ENCODE measurements around the gene FILIP1L. TPM values are rescaled to one million over a fixed set of nuclear protein-coding genes. Genes with fewer than 3 reads are reported as not detected.
A peak's percentile ranks its signal among the peaks of the same experiment; 100 is the strongest.

Gene FILIP1L
- total and polyA plus RNA-seq, 7 donors, result 9.2 to 274 (median 78.5) TPM

- no peaks in the 10 kb centered on the region for H3K9me3 ChIP-seq
- peaks cover 68% of the 10 kb centered on the region for H3K4me1 ChIP-seq
- H3K27me3 ChIP-seq (ENCODE audit: insufficient read depth in 3 of 3, low read length in 2 of 3), result no peaks in the 10 kb centered on the region
- H3K36me3 ChIP-seq (ENCODE audit: insufficient read depth in 1 of 2, low read depth in 1 of 2), result no peaks in the 10 kb centered on the region
- DNase-seq, result no peak
- whole genome bisulfite sequencing, 3 donors, result 88 to 93% (median 89%) methylated on average over 1 of the region's 1 CpG
- no peak overlapping the region for H3K4me3 ChIP-seq
- H3K27ac ChIP-seq, result peak overlapping the region; percentile 50
- no peak for ATAC-seq
- TF ChIP-seq CTCF (IDR thresholded peaks at IDR 0.05), result no peak
- intact Hi-C loops (cut with DNase I), result no loop called here
Observed at GRCh38 chr3:99941211-99941610, 173.1 kb downstream of the FILIP1L start.

GRCh38 chr3:99940350-99940749, 174.0 kb downstream of the FILIP1L start:
- no peaks in the 10 kb centered on the region for H3K36me3 ChIP-seq (ENCODE audit: insufficient read depth in 1 of 2, low read depth in 1 of 2)
- H3K9me3 ChIP-seq, result no peaks in the 10 kb centered on the region
- no peak for TF ChIP-seq CTCF (IDR thresholded peaks at IDR 0.05)
- no peak overlapping the region for H3K4me3 ChIP-seq
- ATAC-seq (no peak), DNase-seq (no peak)
- 64 to 84% (median 73%) methylated on average over 2 of the region's 2 CpGs for WGBS, 3 donors
- peak overlapping the region; percentile 50 for H3K27ac ChIP-seq
- peaks cover 60% of the 10 kb centered on the region for H3K4me1 ChIP-seq
- no peaks in the 10 kb centered on the region for H3K27me3 ChIP-seq (ENCODE audit: insufficient read depth in 3 of 3, low read length in 2 of 3)
- intact Hi-C loops (cut with DNase I), result no loop called here

GRCh38 chr3:99939876-99940275, 174.4 kb downstream of the FILIP1L start:
- intact Hi-C loops (cut with DNase I), result no loop called here
- Histone ChIP-seq H3K27me3 (ENCODE audit: insufficient read depth in 3 of 3, low read length in 2 of 3) (no peaks in the 10 kb centered on the region), H3K27ac (peak overlapping the region; percentile 50), H3K4me3 (no peak overlapping the region), H3K9me3 (no peaks in the 10 kb centered on the region), H3K36me3 (ENCODE audit: insufficient read depth in 1 of 2, low read depth in 1 of 2) (no peaks in the 10 kb centered on the region), H3K4me1 (peaks cover 55% of the 10 kb centered on the region)
- ATAC-seq, result no peak
- TF ChIP-seq CTCF (IDR thresholded peaks at IDR 0.05), result no peak
- WGBS, 3 donors, result 55 to 78% (median 58%) methylated on average over 1 of the region's 1 CpG
- no peak for DNase-seq

- ATAC-seq, result peak; percentile 36 to 70 (median 56)
- 37 to 72% (median 42%) methylated on average over 3 of the region's 3 CpGs for WGBS, 3 donors
Observed at GRCh38 chr3:99938270-99938911, 175.9 kb downstream of the FILIP1L start.

More at GRCh38 chr3:99938270-99938911, 175.9 kb downstream of the FILIP1L start:
- no peaks in the 10 kb centered on the region for H3K36me3 ChIP-seq (ENCODE audit: insufficient read depth in 1 of 2, low read depth in 1 of 2)
- DNase-seq, result no peak
- H3K4me3 ChIP-seq, result no peak overlapping the region
- H3K4me1 ChIP-seq, result peaks cover 45% of the 10 kb centered on the region
- H3K9me3 ChIP-seq, result no peaks in the 10 kb centered on the region
- no peak for TF ChIP-seq CTCF (IDR thresholded peaks at IDR 0.05)
- no peaks in the 10 kb centered on the region for H3K27me3 ChIP-seq (ENCODE audit: insufficient read depth in 3 of 3, low read length in 2 of 3)
- intact Hi-C loops (cut with DNase I), result no loop called here
- H3K27ac ChIP-seq, result peak overlapping the region; percentile 50
